ENCODE measurements around the gene TTL.
"Not testable (repeated sequence)": the region's sequence is repeated elsewhere in the genome, so short reads cannot be mapped to it uniquely, and the experiment has no call there.

Gene TTL

DNA sequence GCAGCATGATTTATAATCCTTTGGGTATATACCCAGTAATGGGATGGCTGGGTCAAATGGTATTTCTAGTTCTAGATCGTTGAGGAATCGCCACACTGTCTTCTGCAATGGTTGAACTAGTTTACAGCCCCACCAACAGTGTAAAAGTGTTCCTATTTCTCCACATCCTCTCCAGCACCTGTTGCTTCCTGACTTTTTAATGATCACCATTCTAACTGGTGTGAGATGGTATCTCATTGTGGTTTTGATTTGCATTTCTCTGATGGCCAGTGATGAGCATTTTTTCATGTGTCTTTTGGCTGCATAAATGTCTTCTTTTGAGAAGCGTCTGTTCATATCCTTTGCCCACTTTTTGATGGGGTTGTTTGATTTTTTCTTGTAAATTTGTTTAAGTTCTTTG is 42.3 kb downstream of the TTL start:
- not testable (repeated sequence) for DNase-seq

DNA sequence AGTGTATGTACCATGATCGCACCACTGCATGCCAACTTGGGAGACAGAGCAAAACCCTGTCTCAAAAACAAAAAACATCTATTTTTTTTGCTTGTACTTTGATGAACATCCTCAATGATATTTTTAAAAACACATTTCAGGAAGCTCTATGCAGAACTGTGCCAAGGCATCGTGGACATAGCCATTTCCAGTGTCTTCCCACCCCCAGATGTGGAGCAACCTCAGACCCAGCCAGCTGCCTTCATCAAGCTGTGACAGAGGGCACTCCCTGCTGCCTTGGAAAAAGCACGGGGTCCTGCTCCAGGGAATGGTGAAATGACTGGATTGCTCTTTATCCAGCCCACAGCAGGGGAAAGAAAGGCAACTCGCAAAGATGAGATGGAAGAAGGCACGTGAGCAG is 46.6 kb downstream of the TTL start:
- no peak for DNase-seq

DNA sequence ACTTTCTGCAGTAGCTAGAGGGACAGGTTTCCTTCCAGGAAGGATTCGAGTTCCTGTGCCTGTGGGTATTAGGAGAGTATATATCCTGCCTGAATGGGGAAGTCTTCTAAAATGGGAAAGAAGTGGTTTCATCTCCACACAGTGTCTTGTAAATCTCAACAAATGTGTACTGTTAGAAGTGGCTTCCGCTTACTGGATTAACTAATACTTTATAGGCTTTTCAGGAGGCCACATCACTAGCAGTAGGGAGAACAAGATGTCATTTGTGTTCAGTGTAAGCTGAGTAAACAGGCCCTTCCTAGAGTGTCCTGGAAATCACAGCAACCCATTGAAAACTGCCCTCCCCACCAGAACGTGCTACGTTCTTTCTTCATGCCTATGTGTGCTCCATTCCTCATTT is 47.8 kb downstream of the TTL start:
- no peak for DNase-seq

GRCh38 chr2:112530728-112531127 is 48.8 kb downstream of the TTL start:
- no peak for DNase-seq

- DNase-seq = no peak
Observed at GRCh38 chr2:112534826-112535225, 52.9 kb downstream of the TTL start.

GRCh38 chr2:112536665-112537064 is 54.7 kb downstream of the TTL start:
- not testable (repeated sequence) for DNase-seq

DNA sequence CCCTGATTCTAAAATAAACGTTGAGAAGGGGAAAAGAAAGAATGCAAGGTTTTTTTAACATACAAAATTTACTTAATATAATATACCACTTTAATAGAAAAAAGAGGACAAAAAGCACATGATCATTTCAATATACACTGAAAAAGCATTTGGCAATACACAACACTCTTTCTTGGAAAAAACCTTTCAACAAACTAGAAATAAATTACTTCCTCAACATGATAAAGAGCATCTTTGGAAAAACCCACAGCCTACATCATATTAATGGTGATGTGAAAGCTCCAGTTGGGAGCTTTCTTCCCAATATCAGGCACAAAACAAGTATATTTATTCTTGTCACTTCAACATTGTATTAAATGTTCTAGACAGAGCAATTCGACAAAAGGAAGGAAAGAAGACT is 57.4 kb downstream of the TTL start:
- DNase-seq = no peak

DNA sequence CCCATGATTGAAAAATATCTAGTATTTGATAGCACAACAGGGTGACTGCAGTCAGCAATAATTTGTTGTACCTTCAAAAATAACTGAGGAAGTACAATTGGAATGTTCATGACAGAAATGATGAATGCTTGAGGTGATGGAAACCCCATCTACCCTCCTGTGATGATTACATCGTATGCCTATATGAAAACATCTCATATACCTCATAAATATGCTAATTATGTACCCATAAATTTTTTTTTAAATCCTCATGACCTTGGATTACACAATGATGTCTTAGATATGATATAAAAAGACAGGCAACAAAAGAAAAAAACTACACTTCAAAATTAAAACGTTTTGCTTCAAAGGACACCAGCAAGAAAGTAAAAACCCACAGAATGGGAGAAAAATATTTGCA is 59.0 kb downstream of the TTL start:
- no peak for DNase-seq

- peak; percentile 84 for DNase-seq
Observed at GRCh38 chr2:112541315-112542122, 59.6 kb downstream of the TTL start.

GRCh38 chr2:112542123-112542983 is 60.4 kb downstream of the TTL start, which contains the start of gene POLR1B:
TSS of gene POLR1B (plus strand) at chr2:112542465. CDS start at chr2:112542495, 30 bp downstream.
- DNase-seq = peak; percentile 87

GRCh38 chr2:112542984-112543661 is 61.2 kb downstream of the TTL start:
- DNase-seq = no peak

DNA sequence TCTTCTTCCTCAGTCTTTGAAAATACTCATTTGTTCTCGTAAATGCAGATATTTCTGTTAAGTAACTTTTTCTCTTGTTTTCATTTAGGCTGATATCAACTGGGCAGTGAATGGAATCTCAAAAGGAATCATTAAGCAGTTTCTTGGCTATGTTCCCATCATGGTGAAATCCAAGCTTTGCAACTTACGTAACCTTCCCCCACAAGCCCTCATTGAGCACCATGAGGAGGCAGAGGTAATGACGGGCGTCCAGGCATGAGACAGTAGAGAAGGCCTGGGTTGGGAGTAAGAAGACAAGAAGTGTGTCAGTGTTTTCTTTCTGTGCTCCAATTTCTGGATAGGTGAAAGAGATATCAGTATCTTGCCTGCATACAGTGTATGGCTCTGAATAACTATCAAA is 65.4 kb downstream of the TTL start:
- DNase-seq = no peak

DNA sequence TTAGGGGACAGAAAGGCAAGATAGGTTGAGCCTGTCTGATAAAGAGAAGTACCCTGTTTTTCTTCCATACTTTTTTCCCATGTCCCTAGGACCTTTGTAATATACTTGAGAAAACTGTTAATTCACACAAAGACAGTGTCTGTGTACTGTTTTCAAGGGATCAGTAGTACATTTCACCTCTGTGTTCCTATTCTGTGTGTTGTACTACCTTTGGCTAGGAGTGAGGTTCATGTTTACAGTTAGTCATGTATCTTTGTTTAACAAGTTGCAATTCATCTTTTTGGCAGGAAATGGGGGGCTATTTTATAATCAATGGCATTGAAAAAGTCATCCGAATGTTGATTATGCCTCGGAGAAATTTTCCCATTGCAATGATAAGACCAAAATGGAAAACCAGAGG is 67.0 kb downstream of the TTL start:
- no peak for DNase-seq

DNA sequence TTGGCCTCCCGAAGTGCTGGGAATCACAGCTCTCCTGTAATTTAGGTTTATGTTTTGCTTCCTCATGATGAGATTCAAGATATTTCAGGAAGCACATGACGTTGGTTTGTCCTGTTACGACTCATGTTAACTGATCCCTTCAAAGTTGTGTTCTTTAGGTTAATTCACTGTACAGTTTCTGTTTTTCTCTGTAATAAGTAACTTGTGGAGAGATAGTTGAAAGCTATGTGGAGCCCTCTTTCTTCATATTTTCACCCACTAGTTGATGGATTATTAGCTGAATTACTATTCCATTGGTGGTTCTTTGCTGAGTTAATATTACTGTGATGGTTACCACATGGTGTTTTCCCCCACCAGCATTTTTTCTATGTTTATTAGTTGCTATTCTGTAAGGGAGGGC is 84.1 kb downstream of the TTL start:
- DNase-seq = no peak

DNA sequence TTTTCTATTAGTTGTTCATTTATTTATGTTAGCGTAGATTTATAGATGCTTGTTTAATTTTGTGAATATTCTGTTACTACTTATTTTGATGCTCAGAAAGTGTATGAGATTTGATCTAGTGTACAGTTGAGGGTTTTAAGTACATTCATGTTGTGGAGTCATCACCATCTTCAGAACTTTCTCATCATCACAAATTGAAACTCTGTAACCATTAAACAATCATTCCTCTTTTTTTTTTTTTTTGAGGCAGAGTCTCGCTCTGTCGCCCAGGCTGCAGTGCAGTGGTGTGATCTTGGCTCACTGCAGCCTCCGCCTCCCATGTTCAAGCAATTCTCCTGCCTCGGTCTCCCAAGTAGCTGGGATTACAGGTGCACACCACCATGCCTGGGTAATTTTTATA is 84.6 kb downstream of the TTL start:
- not testable (repeated sequence) for DNase-seq

DNA sequence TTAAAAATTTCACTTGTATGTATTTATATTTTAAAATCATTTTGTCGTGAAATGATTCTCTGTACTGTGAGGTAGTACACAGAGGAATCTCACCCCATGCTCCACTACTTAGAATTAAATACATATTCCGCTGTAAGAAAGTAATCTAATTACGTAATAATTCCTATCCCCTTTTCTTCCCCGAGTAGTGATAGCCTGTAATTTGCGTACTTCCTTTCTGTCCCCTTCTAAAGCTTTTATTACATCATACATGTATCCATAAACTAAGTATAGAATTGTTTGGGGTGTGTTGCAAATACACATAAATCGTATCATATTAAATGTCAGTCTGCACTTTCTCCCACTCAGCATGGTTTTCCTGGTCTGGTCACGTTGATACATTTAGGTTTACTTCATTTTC is 90.0 kb downstream of the TTL start:
- no peak for DNase-seq

DNA sequence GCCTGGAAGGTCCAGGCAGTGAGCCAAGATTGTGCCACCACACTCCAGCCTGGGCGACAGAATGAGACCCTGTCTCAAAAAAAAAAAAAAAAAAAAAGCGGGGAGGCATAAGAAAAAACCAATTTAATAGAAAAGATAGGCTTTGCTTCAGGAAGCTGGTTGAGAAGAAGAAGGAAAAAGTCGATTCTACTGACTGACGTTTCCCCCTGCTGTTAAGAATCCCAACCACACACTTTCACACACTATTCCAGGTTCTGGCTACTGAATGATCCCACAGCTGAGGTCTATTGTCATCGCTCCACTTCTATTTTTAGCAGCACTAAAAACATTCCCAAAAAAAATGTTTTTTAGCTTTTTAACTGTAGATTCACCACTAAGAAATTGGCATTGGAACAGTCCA is 95.8 kb downstream of the TTL start:
- no peak for DNase-seq

DNA sequence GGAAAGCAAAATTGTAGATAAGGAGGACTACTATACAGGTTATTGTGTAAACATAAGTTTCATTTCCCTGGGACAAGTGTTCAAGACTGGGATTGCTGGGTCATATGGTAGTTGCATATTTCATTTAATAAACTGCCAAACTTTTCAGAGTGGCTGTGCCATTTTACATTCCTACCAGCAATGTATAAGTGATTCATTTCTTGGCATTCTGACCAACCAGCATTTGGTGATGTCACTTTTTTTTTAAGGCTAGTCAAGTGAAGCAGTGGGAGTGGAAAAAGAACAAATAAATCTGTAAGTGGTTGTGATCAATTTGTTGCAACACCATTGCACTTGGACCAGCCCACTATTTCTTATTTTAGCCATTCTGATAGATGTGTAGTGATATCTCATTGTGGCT is 97.3 kb downstream of the TTL start:
- DNase-seq = no peak

DNA sequence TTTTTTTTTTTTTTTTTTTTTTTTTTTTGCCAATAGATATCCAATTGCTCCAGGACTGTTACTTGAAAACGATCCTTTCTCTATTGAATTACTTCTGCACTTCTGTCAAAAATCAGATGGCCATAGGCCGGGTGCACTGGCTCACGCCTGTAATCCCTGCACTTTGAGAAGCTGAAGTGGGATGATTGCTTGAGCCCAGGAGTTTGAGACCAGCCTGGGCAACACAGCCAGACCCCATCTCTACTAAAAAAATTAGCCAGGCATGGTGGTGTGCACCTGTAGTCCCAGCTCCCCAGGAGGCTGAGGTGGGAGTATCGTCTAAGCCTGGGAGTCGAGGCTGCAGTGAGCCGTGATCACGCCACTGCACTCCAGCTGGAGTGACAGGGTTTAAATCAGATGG is 98.1 kb downstream of the TTL start:
- no peak for DNase-seq

DNA sequence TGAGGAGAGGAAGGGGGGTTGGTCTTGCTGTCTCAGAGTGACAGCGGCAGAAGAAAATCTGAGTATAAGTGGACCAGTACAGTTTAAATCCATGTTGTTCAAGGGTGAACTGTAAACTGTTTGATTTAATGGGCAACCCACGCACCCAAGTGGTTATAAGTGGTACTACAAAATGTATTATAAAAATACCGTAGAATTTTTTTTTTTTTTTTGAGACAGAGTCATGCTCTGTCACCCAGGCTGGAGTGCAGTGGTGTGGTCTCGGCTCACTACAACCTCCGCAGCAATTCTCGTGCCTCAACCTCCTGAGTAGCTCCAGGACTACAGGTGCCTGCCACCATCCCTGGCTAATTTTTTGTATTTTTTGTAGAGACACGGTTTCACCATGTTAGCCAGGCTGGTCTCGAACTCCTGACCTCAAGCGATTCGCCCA is 100.4 kb downstream of the TTL start:
- DNase-seq = no peak

- DNase-seq = no peak
Observed at GRCh38 chr2:112583497-112584133, 101.7 kb downstream of the TTL start.

- DNase-seq = peak; percentile 97
Observed at GRCh38 chr2:112584134-112584890, 102.4 kb downstream of the TTL start, which contains the start of gene CHCHD5. TSS of gene CHCHD5 (plus strand) at chr2:112584609. CDS start at chr2:112584648, 39 bp downstream.

All from femur (tissue), 1 donor.